NCI-H1436 treated with DMSO at 0.1 percent for 48 hours (cell line): Measurements from ENCODE around the gene OGA.

Source experiments
- DNase-seq: peaks from one replicate; lab custom pipeline; 2025; lab: John Stamatoyannopoulos, UW

OGA gene

GRCh38 chr10:101759309-101760247, 58.7 kb downstream of the OGA start:
- no peak for DNase-seq

- no peak for DNase-seq
Observed at GRCh38 chr10:101758858-101759257, 59.4 kb downstream of the OGA start.

GRCh38 chr10:101752241-101752640, 66.0 kb downstream of the OGA start:
- no peak for DNase-seq

GRCh38 chr10:101749047-101750016, 68.9 kb downstream of the OGA start:
- DNase-seq = no peak

- DNase-seq = no peak
Observed at GRCh38 chr10:101748496-101748895, 69.7 kb downstream of the OGA start.

GRCh38 chr10:101745074-101745696, 73.1 kb downstream of the OGA start:
- DNase-seq = no peak

- no peak for DNase-seq
Observed at GRCh38 chr10:101744267-101744666, 74.0 kb downstream of the OGA start.

GRCh38 chr10:101741938-101742337, 76.3 kb downstream of the OGA start:
- no peak for DNase-seq

- DNase-seq = no peak
Observed at GRCh38 chr10:101736666-101737065, 81.6 kb downstream of the OGA start.
